ENCODE data around the gene DIS3L.

DIS3L gene

DNA sequence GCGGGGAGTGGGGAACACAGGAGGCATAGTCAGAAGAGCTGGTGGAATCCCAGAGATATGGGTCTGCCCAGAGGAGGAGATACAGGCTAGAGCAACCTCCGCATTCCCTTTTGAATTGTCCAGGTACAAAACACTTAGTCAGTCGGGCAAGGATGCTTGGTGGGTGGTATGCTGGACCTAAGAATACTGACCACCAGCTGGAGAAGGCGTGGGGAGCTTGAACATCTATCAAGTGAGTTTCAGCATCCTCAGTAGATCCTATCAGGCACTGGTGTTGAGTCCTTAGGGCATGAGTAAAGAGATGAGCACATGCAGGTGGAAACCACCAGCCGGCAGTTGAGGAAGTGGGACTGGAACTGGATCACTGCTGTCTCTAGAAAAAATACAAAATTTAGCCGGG is 14.7 kb upstream of the DIS3L start:
- DNase-seq (ENCODE audit: low read depth): no peak
- TF ChIP-seq, protein P1, sequence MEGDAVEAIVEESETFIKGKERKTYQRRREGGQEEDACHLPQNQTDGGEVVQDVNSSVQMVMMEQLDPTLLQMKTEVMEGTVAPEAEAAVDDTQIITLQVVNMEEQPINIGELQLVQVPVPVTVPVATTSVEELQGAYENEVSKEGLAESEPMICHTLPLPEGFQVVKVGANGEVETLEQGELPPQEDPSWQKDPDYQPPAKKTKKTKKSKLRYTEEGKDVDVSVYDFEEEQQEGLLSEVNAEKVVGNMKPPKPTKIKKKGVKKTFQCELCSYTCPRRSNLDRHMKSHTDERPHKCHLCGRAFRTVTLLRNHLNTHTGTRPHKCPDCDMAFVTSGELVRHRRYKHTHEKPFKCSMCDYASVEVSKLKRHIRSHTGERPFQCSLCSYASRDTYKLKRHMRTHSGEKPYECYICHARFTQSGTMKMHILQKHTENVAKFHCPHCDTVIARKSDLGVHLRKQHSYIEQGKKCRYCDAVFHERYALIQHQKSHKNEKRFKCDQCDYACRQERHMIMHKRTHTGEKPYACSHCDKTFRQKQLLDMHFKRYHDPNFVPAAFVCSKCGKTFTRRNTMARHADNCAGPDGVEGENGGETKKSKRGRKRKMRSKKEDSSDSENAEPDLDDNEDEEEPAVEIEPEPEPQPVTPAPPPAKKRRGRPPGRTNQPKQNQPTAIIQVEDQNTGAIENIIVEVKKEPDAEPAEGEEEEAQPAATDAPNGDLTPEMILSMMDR (IDR thresholded peaks at IDR 0.05; ENCODE audit: control insufficient read depth, insufficient read depth, low read depth, low read length, missing control alignments): no peak
- H3K4me3 ChIP-seq (ENCODE audit: control insufficient read depth, low read depth, low read length): no peak overlapping the region

DNA sequence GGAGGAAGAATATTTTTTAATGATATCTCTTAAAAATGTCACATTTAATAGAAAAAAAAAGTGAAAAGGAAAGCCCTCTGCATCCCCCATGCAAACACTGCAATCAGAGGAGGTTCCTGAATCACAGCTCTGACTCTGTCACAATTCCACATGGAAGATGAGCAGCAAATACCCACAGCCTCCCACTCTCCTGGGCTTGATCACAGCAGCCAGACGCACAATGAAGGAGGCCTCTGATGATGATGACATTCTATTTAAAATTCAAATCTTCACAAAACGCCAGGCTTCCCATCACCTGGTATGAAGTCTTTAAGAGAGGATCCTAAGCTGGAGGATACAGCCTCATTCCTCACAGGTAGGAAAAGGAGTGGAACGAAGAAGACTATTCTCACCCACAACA is 9.1 kb upstream of the DIS3L start:
- TF ChIP-seq, protein P1 (IDR thresholded peaks at IDR 0.05; ENCODE audit: control insufficient read depth, insufficient read depth, low read depth, low read length, missing control alignments): no peak
- no peak for DNase-seq (ENCODE audit: low read depth)
- no peak overlapping the region for H3K4me3 ChIP-seq (ENCODE audit: control insufficient read depth, low read depth, low read length)

DNA sequence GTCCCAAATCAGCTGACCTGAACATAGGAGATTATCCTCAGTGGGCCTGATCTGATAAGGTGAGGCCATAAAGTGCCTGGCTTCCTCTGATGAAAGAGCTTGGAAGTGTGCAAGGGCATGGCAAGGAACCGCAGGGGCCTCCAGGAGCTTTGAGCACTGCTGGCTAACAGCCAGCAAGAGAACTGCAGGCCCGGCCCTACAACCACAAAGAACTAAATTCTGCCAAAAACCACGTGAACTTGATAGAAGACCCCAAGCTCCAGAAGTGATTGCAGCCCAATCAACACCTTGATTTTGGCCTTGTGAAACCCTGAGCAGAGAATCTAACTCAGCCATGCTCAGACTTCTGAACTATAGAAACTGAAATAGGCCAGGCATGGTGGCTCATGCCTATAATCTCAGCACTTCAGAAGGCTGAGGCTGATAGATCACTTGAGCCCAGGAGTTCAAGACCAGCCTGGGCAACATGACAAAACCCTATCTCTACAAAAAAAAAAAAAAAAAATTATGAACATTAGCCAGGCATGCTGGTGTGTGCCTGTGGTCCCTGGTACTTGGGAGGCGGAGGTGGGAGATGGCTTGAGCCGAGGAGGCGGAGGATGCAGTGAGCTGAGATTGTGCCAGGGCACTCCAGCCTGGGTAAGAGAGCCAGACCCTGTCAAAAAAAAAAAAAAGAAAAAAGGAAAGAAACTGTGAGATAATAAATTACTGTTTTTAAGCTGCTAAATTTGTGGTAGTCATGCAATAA is 7.7 kb upstream of the DIS3L start:
- H3K4me3 ChIP-seq (ENCODE audit: control insufficient read depth, low read depth, low read length): no peak overlapping the region
- TF ChIP-seq, protein P1 (IDR thresholded peaks at IDR 0.05; ENCODE audit: control insufficient read depth, insufficient read depth, low read depth, low read length, missing control alignments): no peak
- no peak for DNase-seq (ENCODE audit: low read depth)

- TF ChIP-seq, protein P1 (IDR thresholded peaks at IDR 0.05; ENCODE audit: control insufficient read depth, insufficient read depth, low read depth, low read length, missing control alignments): peak; percentile 52
- no peak overlapping the region for H3K4me3 ChIP-seq (ENCODE audit: control insufficient read depth, low read depth, low read length)
- DNase-seq (ENCODE audit: low read depth): no peak
These were observed 5.8 kb upstream of the DIS3L start for GRCh38 chr15:66287461-66288057.

DNA sequence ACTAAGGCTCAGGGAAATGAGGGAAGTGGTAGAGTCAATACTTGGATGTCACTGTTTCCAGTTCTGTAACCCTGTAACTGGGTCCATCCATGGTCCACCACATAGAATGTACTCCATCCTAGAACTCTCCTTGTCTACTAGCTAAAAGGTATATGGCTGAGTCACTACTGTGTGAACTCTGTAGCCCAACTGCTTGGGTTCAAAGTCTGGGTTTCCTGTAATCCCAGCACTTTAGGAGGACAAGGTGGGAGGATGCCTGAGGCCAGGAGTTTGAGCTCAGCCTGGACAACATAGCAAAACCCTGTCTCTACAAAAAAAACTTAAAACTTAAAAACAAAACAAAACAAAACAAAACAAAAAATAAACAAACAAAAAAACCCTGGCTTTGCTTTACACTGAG is 5.3 kb upstream of the DIS3L start:
- no peak overlapping the region for H3K4me3 ChIP-seq (ENCODE audit: control insufficient read depth, low read depth, low read length)

GRCh38 chr15:66288551-66289185 is 4.7 kb upstream of the DIS3L start:
- DNase-seq (ENCODE audit: low read depth): no peak
- TF ChIP-seq, protein P1 (IDR thresholded peaks at IDR 0.05; ENCODE audit: control insufficient read depth, insufficient read depth, low read depth, low read length, missing control alignments): no peak
- no peak overlapping the region for H3K4me3 ChIP-seq (ENCODE audit: control insufficient read depth, low read depth, low read length)

More for the DNA sequence above, 5.3 kb upstream of the DIS3L start:
- no peak for DNase-seq (ENCODE audit: low read depth)
- TF ChIP-seq, protein P1 (IDR thresholded peaks at IDR 0.05; ENCODE audit: control insufficient read depth, insufficient read depth, low read depth, low read length, missing control alignments): no peak
